Measurements from ENCODE around the gene CPEB4.
A peak's percentile ranks its signal among the peaks of the same experiment; 100 is the strongest.

CPEB4 gene

DNA sequence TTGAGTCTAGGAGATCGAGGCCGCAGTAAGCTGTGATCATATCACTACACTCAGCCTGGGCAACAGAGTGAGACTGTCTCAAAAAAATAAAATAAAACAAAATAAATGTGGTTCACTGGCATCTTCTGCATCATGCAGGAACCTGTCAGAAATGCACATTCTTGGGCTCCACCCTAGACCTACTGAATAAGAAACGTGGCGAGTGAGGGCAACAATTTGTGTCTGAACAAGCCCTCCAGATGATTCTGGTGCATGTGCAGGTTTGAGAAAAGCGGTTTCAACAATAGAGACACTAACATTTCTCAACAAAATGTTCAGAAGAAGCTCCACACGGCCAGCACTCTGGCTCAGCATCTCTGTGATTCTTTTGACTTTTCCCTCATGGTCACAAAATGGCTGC lies 42.8 kb upstream of the CPEB4 start:
- H3K27me3 ChIP-seq: no peaks in the 10 kb centered on the region
- H3K9me3 ChIP-seq: no peaks in the 10 kb centered on the region
- no peak overlapping the region for H3K4me3 ChIP-seq (ENCODE audit: low read depth in 1 of 2, low read length in 1 of 2)
- H3K4me1 ChIP-seq (ENCODE audit: control insufficient read depth in 1 of 2, insufficient read depth in 1 of 2, low read depth in 1 of 2, low read length in 1 of 2): no peaks in the 10 kb centered on the region
- TF ChIP-seq, protein P1, sequence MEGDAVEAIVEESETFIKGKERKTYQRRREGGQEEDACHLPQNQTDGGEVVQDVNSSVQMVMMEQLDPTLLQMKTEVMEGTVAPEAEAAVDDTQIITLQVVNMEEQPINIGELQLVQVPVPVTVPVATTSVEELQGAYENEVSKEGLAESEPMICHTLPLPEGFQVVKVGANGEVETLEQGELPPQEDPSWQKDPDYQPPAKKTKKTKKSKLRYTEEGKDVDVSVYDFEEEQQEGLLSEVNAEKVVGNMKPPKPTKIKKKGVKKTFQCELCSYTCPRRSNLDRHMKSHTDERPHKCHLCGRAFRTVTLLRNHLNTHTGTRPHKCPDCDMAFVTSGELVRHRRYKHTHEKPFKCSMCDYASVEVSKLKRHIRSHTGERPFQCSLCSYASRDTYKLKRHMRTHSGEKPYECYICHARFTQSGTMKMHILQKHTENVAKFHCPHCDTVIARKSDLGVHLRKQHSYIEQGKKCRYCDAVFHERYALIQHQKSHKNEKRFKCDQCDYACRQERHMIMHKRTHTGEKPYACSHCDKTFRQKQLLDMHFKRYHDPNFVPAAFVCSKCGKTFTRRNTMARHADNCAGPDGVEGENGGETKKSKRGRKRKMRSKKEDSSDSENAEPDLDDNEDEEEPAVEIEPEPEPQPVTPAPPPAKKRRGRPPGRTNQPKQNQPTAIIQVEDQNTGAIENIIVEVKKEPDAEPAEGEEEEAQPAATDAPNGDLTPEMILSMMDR (IDR thresholded peaks at IDR 0.05): no peak
- H3K36me3 ChIP-seq: no peaks in the 10 kb centered on the region
- H3K27ac ChIP-seq: no peak overlapping the region

DNA sequence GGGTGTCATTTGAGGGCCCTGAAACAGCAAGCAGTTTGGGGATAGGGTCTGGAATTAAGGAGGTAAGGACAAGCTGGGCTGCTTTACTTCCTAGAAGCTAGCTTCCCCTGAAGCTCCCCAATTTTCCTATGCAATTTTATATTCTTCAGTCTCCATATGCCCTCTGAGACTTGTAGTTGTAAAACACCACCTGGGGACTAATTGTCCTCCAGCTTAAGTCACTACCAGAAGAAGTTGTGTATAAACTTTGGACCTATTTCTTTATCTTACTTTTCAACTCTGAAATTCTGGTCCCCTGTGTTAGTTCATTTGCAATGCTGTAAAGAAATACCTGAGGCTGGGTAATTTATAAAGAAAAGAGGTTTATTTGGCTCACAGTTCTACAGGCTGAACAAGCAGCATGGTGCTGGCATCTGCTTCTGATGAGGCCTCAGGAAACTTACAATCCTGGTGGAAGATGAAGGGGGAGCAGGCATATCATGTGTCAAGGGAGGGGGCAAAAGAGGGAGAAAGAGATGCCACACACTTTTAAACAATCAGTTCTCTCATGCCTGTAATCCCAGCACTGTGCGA lies 41.1 kb upstream of the CPEB4 start:
- no peak overlapping the region for H3K27ac ChIP-seq
- TF ChIP-seq, protein P1 (IDR thresholded peaks at IDR 0.05): no peak
- H3K4me1 ChIP-seq (ENCODE audit: control insufficient read depth in 1 of 2, insufficient read depth in 1 of 2, low read depth in 1 of 2, low read length in 1 of 2): peaks cover 14 to 15% of the 10 kb centered on the region in 2 experiments
- H3K27me3 ChIP-seq: no peaks in the 10 kb centered on the region
- H3K4me3 ChIP-seq (ENCODE audit: low read depth in 1 of 2, low read length in 1 of 2): no peak overlapping the region
- H3K36me3 ChIP-seq: no peaks in the 10 kb centered on the region
- no peaks in the 10 kb centered on the region for H3K9me3 ChIP-seq

DNA sequence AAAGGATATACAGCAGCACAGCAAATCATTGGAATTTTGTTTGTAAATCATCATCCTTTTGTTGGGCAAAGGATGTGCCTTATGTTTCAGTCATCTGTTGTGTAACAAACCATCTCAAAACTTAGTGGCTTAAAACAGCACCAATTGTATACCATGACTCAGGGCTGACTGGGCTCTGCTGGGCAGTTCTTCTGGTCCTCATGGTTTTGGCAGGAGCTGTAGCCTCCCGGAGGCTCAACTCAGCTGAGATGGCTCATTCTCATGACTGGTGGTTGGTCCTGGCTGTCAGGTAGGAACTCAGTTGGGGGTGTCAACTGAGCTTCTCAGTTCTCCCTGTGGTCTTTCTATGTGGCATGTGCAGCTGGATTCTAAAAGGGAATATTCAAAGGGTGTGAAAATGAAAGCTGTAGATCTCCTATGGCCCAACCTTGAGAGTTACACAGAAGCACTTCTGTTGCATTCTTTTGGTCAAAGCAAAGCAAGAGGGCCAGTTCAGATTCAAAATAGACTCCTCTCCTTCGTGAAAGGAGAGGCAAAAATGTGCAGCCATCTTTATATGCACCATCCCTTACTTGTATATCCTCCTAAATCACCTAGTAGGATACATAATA lies 39.1 kb upstream of the CPEB4 start:
- peaks cover 14 to 15% of the 10 kb centered on the region in 2 experiments for H3K4me1 ChIP-seq (ENCODE audit: control insufficient read depth in 1 of 2, insufficient read depth in 1 of 2, low read depth in 1 of 2, low read length in 1 of 2)
- H3K4me3 ChIP-seq (ENCODE audit: low read depth in 1 of 2, low read length in 1 of 2): no peak overlapping the region
- TF ChIP-seq, protein P1 (IDR thresholded peaks at IDR 0.05): no peak
- H3K9me3 ChIP-seq: no peaks in the 10 kb centered on the region
- no peak overlapping the region for H3K27ac ChIP-seq
- no peaks in the 10 kb centered on the region for H3K36me3 ChIP-seq
- no peaks in the 10 kb centered on the region for H3K27me3 ChIP-seq

GRCh38 chr5:173849908-173850307 lies 38.2 kb upstream of the CPEB4 start:
- no peaks in the 10 kb centered on the region for H3K36me3 ChIP-seq
- no peaks in the 10 kb centered on the region for H3K27me3 ChIP-seq
- TF ChIP-seq, protein P1 (IDR thresholded peaks at IDR 0.05): no peak
- H3K27ac ChIP-seq: no peak overlapping the region
- H3K9me3 ChIP-seq: no peaks in the 10 kb centered on the region
- peaks cover 14 to 15% of the 10 kb centered on the region in 2 experiments for H3K4me1 ChIP-seq (ENCODE audit: control insufficient read depth in 1 of 2, insufficient read depth in 1 of 2, low read depth in 1 of 2, low read length in 1 of 2)
- H3K4me3 ChIP-seq (ENCODE audit: low read depth in 1 of 2, low read length in 1 of 2): no peak overlapping the region

DNA sequence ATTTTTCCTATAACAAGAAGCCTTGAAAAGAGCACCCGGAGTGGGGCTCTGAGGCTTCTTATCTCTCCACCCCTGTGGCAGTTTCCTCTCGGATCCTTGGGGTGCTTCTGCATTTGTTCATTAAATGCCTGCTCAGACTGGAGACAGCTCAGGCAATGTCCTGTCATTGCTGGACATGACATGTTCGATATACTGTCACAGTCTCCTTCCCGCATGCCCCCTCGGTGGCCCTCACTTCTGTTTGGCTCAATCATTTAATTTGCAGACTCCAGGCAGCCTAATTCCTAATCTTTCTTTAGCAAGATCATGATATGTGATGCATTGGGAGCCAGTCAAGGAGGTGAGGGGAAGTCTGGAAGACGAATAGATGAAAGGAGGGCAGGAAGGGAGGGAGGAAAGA lies 37.5 kb upstream of the CPEB4 start:
- Histone ChIP-seq H3K4me3 (ENCODE audit: low read depth in 1 of 2, low read length in 1 of 2) (no peak overlapping the region), H3K27ac (peak overlapping the region; percentile 36)
- TF ChIP-seq, protein P1 (IDR thresholded peaks at IDR 0.05): no peak

More for the DNA sequence above, 37.5 kb upstream of the CPEB4 start:
- H3K27me3 ChIP-seq: no peaks in the 10 kb centered on the region
- H3K4me1 ChIP-seq (ENCODE audit: control insufficient read depth in 1 of 2, insufficient read depth in 1 of 2, low read depth in 1 of 2, low read length in 1 of 2): peaks cover 14 to 15% of the 10 kb centered on the region in 2 experiments
- no peaks in the 10 kb centered on the region for H3K9me3 ChIP-seq
- H3K36me3 ChIP-seq: no peaks in the 10 kb centered on the region
